PC-3 (cell line): ENCODE measurements around the gene MRI1. TPM values are rescaled to one million over a fixed set of nuclear protein-coding genes. Genes with fewer than 3 reads are reported as not detected.
A peak's percentile ranks its signal among the peaks of the same experiment; 100 is the strongest.
"Not testable (repeated sequence)": the region's sequence is repeated elsewhere in the genome, so short reads cannot be mapped to it uniquely, and the experiment has no call there.

Experiments
- ATAC-seq: fragments of 200-7000 bp; cut with Tn5 transposase; 2 replicates; pipeline ENCODE4 v1.9.1; 2020; ENCODE audit warnings: mild to moderate bottlenecking, moderate library complexity
- BruUV-seq: library from RNA; stranded (reverse); fragments of 400-500 nt; replicated peaks from 2 replicates; lab custom pipeline; 2021; lab: Mats Ljungman, UMichigan
- CTCF ChIA-PET: fragments of 300-600 bp; sonication (Branson Sonifier 250); formaldehyde crosslinking; loops from one replicate; lab custom pipeline; 2022; ENCODE audit warnings: antibody characterized with exemption; lab: Charles Lee
- POLR2A ChIA-PET: fragments of 300-600 bp; sonication (Branson Sonifier 250); formaldehyde crosslinking; loops from one replicate; lab custom pipeline; 2022; ENCODE audit warnings: antibody characterized with exemption; ENCODE audit not compliant: unreplicated experiment; lab: Charles Lee
- DNase-seq: peaks from one replicate; pipeline ENCODE4 v3.0.0-alpha.2; 2015
- H2AFZ ChIP-seq: fragments of 300-600 bp; sonication (generic); 2 replicates; pipeline ENCODE4 v1.6.0; 2016; ENCODE audit warnings: antibody characterized with exemption, low read length
- H3F3A ChIP-seq: fragments of 300-600 bp; sonication (generic); one replicate; pipeline ENCODE4 v1.6.0; 2017; ENCODE audit warnings: antibody characterized with exemption, low read length, control low read depth, mild to moderate bottlenecking; ENCODE audit not compliant: unreplicated experiment
- H3K27ac ChIP-seq: fragments of 300-600 bp; sonication (generic); 2 replicates; pipeline ENCODE4 v1.5.1; 2016; ENCODE audit warnings: mild to moderate bottlenecking, low read length
- H3K27me3 ChIP-seq: fragments of 300-600 bp; sonication (generic); 2 replicates; pipeline ENCODE4 v1.6.1; 2016; ENCODE audit warnings: low read length, mixed read lengths
- H3K36me3 ChIP-seq: fragments of 300-600 bp; sonication (generic); 2 replicates; pipeline ENCODE4 v1.6.1; 2016; ENCODE audit warnings: low read depth, mixed run types, low read length, mixed read lengths
- H3K4me1 ChIP-seq: fragments of 300-600 bp; sonication (generic); 2 replicates; pipeline ENCODE4 v1.5.1; 2016; ENCODE audit warnings: low read length; ENCODE audit not compliant: insufficient read depth
- H3K4me2 ChIP-seq: fragments of 300-600 bp; sonication (generic); 2 replicates; pipeline ENCODE4 v1.6.0; 2016; ENCODE audit warnings: low read length
- H3K4me3 ChIP-seq: fragments of 300-600 bp; sonication (generic); 2 replicates; pipeline ENCODE4 v1.5.1; 2016; ENCODE audit warnings: mild to moderate bottlenecking, low read length, mixed read lengths
- H3K79me2 ChIP-seq: fragments of 300-600 bp; sonication (generic); 2 replicates; pipeline ENCODE4 v1.6.1; 2017; ENCODE audit warnings: low read length, mixed read lengths
- H3K9ac ChIP-seq: fragments of 300-600 bp; sonication (generic); 2 replicates; pipeline ENCODE4 v1.6.0; 2016; ENCODE audit warnings: mild to moderate bottlenecking, low read length
- H3K9me2 ChIP-seq: fragments of 300-600 bp; sonication (generic); replicated peaks from 2 replicates; pipeline ENCODE4 v1.6.1; 2016; ENCODE audit warnings: mixed run types, low read length, mixed read lengths
- H3K9me3 ChIP-seq: fragments of 300-600 bp; sonication (generic); 2 replicates; pipeline ENCODE4 v1.6.1; 2016; ENCODE audit warnings: low read length, mixed read lengths
- H4K20me1 ChIP-seq: fragments of 300-600 bp; sonication (generic); 2 replicates; pipeline ENCODE4 v1.6.1; 2016; ENCODE audit warnings: low read length, mixed read lengths
- CTCF ChIP-seq: fragments of 300-600 bp; sonication (generic); conservative IDR thresholded peaks from 2 replicates; pipeline ENCODE4 v1.5.1; 2017; ENCODE audit warnings: antibody characterized with exemption, low read depth, mild to moderate bottlenecking, low read length
- EZH2 ChIP-seq: fragments of 300-600 bp; sonication (generic); IDR thresholded peaks from one replicate; pipeline ENCODE4 v1.6.1; 2017; ENCODE audit warnings: antibody characterized with exemption, mild to moderate bottlenecking, low read length; ENCODE audit not compliant: unreplicated experiment
- EZH2phosphoT487 ChIP-seq: fragments of 300-600 bp; sonication (generic); IDR thresholded peaks from 2 replicates; pipeline ENCODE4 v1.6.1; 2018; ENCODE audit warnings: mild to moderate bottlenecking, antibody characterized with exemption, low read length, borderline replicate concordance
- intact Hi-C: fragments of 100-400 bp; cut with micrococcal nuclease; formaldehyde crosslinking; loops from 2 replicates; pipeline ENCODE4 v1.9.0; 2023
- total RNA-seq: library from RNA; depleted of rRNA; stranded (reverse); fragments of >200 nt; gene quantifications from 2 replicates; pipeline ENCODE4 v1.2.3, GENCODE V29; 2014

The MRI1 gene
- total RNA-seq, 1 experiment from 2014 or later, result 85.2 TPM

GRCh38 chr19:13788991-13789390 is 24.7 kb downstream of the MRI1 start:
- intact Hi-C loops, result loop anchor here (10.0 kb wide), 1 partner anchor 286 kb away; the partner anchor contains the start of gene MISP3
- H3K4me1 ChIP-seq, result peaks cover 13% of the 10 kb centered on the region
- ChIA-PET CTCF (no interaction called here), POLR2A (no interaction called here)
- ATAC-seq (no peak), DNase-seq (no peak)
- no peaks in the 10 kb centered on the region for H3F3A ChIP-seq
- no peaks in the 10 kb centered on the region for H3K27me3 ChIP-seq
- H3K9me3 ChIP-seq, result no peaks in the 10 kb centered on the region
- no peaks in the 10 kb centered on the region for H3K9me2 ChIP-seq
- H3K27ac ChIP-seq, result no peak overlapping the region
- H3K9ac ChIP-seq, result no peak overlapping the region
- no peaks in the 10 kb centered on the region for H3K36me3 ChIP-seq
- H4K20me1 ChIP-seq, result no peaks in the 10 kb centered on the region
- no TSS peak for BruUV-seq
- H3K4me3 ChIP-seq, result no peak overlapping the region
- no peak overlapping the region for H3K4me2 ChIP-seq
- no peaks in the 10 kb centered on the region for H3K79me2 ChIP-seq
- H2AFZ ChIP-seq, result no peak overlapping the region
- TF ChIP-seq CTCF, result no peak
- TF ChIP-seq EZH2phosphoT487, result no peak
- no peak for TF ChIP-seq EZH2

GRCh38 chr19:13790354-13790753 is 26.0 kb downstream of the MRI1 start:
- CTCF ChIA-PET, result no interaction called here
- POLR2A ChIA-PET, result interaction anchor here (0.6 kb wide), 1 partner anchor 49 kb away, joined by 3 read pairs; no protein-coding TSS in a partner anchor

GRCh38 chr19:13793317-13793716 is 29.0 kb downstream of the MRI1 start:
- ATAC-seq, H3K36me3 ChIP-seq, H3K9me2 ChIP-seq, H3K27me3 ChIP-seq, H3K4me2 ChIP-seq, intact Hi-C loops, H3F3A ChIP-seq, BruUV-seq, H3K27ac ChIP-seq, H4K20me1 ChIP-seq, H3K4me3 ChIP-seq, H3K9me3 ChIP-seq, H3K9ac ChIP-seq, DNase-seq, H2AFZ ChIP-seq, CTCF ChIA-PET: not testable (repeated sequence)
- POLR2A ChIA-PET, result interaction anchor here (0.6 kb wide), 1 partner anchor 23 kb away, joined by 4 read pairs; no protein-coding TSS in a partner anchor
- Histone ChIP-seq H3K79me2 (peaks cover 17% of the 10 kb centered on the region), H3K4me1 (peaks cover 21% of the 10 kb centered on the region)

More at GRCh38 chr19:13790354-13790753, 26.0 kb downstream of the MRI1 start:
- H3K79me2 ChIP-seq, result peaks cover 3% of the 10 kb centered on the region; the same call in 1 of the 2 replicates
- H3K27me3 ChIP-seq, result no peaks in the 10 kb centered on the region
- intact Hi-C loops, result no loop called here
- no peaks in the 10 kb centered on the region for H3K9me3 ChIP-seq
- no peak overlapping the region for H3K4me2 ChIP-seq
- BruUV-seq, result no TSS peak
- no peak overlapping the region for H3K4me3 ChIP-seq
- no peaks in the 10 kb centered on the region for H3K9me2 ChIP-seq
- ATAC-seq (no peak), DNase-seq (no peak)
- H3K36me3 ChIP-seq, result no peaks in the 10 kb centered on the region
- H3K27ac ChIP-seq, result no peak overlapping the region
- no peaks in the 10 kb centered on the region for H4K20me1 ChIP-seq
- no peak for TF ChIP-seq EZH2
- H2AFZ ChIP-seq, result no peak overlapping the region
- H3K9ac ChIP-seq, result no peak overlapping the region
- H3F3A ChIP-seq, result no peaks in the 10 kb centered on the region
- H3K4me1 ChIP-seq, result peaks cover 9% of the 10 kb centered on the region

- Histone ChIP-seq H3K4me2 (peak overlapping the region; percentile 85), H3F3A (peaks cover 5% of the 10 kb centered on the region), H3K9me3 (no peaks in the 10 kb centered on the region), H3K4me1 (peaks cover 23% of the 10 kb centered on the region), H2AFZ (peak overlapping the region; percentile 84), H3K4me3 (peak overlapping the region; percentile 88), H3K36me3 (no peaks in the 10 kb centered on the region), H3K79me2 (peaks cover 21% of the 10 kb centered on the region), H4K20me1 (no peaks in the 10 kb centered on the region), H3K27me3 (no peaks in the 10 kb centered on the region), H3K9ac (peak overlapping the region; percentile 79), H3K9me2 (no peaks in the 10 kb centered on the region), H3K27ac (peak overlapping the region; percentile 50)
- POLR2A ChIA-PET, result interaction anchor here (0.6 kb wide), 1 partner anchor 32 kb away, joined by 3 read pairs; no protein-coding TSS in a partner anchor
- CTCF ChIA-PET, result no interaction called here
- ATAC-seq, result no peak
- TF ChIP-seq CTCF, result no peak
- TF ChIP-seq EZH2phosphoT487, result no peak
- no peak for TF ChIP-seq EZH2
- intact Hi-C loops, result no loop called here
- no TSS peak for BruUV-seq
- peak; percentile 63 for DNase-seq
Observed at GRCh38 chr19:13794398-13794756, 30.1 kb downstream of the MRI1 start.
